B cell (primary cell): ENCODE results near the gene STOX2. TPM values are rescaled to one million over a fixed set of nuclear protein-coding genes. Genes with fewer than 3 reads are reported as not detected.

ENCODE experiments used
- ATAC-seq: fragments of 200-7000 bp; cut with Tn5 transposase; one replicate; pipeline ENCODE4 v1.10.0; 2021; ENCODE audit warnings: low read depth, mild to moderate bottlenecking, moderate number of reproducible peaks, moderate library complexity
- CTCF ChIA-PET: fragments of 350-600 bp; sonication (Branson Sonifier 250); formaldehyde crosslinking; loops from one replicate; lab custom pipeline; 2021; ENCODE audit warnings: antibody characterized with exemption, inconsistent platforms; lab: Charles Lee
- POLR2A ChIA-PET: fragments of 350-600 bp; sonication (Branson Sonifier 250); formaldehyde crosslinking; loops from one replicate; lab custom pipeline; 2021; ENCODE audit warnings: antibody characterized with exemption; lab: Charles Lee
- DNase-seq: peaks from one replicate; pipeline ENCODE4 v3.0.0; 2013
- H2AFZ ChIP-seq: 2 replicates; pipeline ENCODE4 v1.6.1; 2012; ENCODE audit warnings: mild to moderate bottlenecking, low read depth, low read length; ENCODE audit not compliant: insufficient read depth, poor library complexity, severe bottlenecking
- H3K27ac ChIP-seq, 2 donors: 1 replicate in 1 of 2; 2 replicates in 1 of 2; pipeline ENCODE4 v1.5.1; 2012 to 2013; ENCODE audit warnings: low read length in 2 of 2, mild to moderate bottlenecking in 2 of 2, moderate library complexity in 1 of 2
- H3K27me3 ChIP-seq, 4 experiments: fragments of 200-600 bp in 1 of 4; sonication (generic) in 1 of 4; replicated peaks in 1 of 4; 1 replicate in 2 of 4; 2 replicates in 2 of 4; pipeline versions ENCODE4 v1.6.1 to v1.7.0; 2013 to 2016; ENCODE audit warnings: low read length in 3 of 4, mild to moderate bottlenecking in 2 of 4, mixed read lengths in 1 of 4, moderate library complexity in 1 of 4; ENCODE audit not compliant: insufficient read depth in 4 of 4, control insufficient read depth in 3 of 4; ENCODE audit errors: control extremely low read depth in 1 of 4
- H3K36me3 ChIP-seq, 2 experiments: replicated peaks in 1 of 2; 1 replicate in 1 of 2; 2 replicates in 1 of 2; pipeline versions ENCODE4 v1.6.1 to v1.7.1; 2013; ENCODE audit warnings: low read length in 1 of 2; ENCODE audit not compliant: insufficient read depth in 2 of 2, control insufficient read depth in 1 of 2; ENCODE audit errors: control extremely low read depth in 1 of 2, extremely low read depth in 1 of 2
- H3K4me1 ChIP-seq, 2 donors: fragments of 200-600 bp in 1 of 2; sonication (generic) in 1 of 2; 1 replicate in 1 of 2; 2 replicates in 1 of 2; pipeline versions ENCODE4 v1.5.1 to v1.6.1; 2013 to 2017; ENCODE audit warnings: low read length in 2 of 2; ENCODE audit not compliant: control insufficient read depth in 2 of 2, insufficient read depth in 2 of 2
- H3K4me2 ChIP-seq: replicated peaks from 2 replicates; pipeline ENCODE3; 2012; ENCODE audit warnings: mild to moderate bottlenecking, low read depth, low read length; ENCODE audit not compliant: poor library complexity, severe bottlenecking
- H3K4me3 ChIP-seq, 5 experiments: fragments of 200-600 bp in 1 of 5; sonication (generic) in 1 of 5; 1 replicate in 3 of 5; 2 replicates in 2 of 5; pipeline versions ENCODE4 v1.5.1 to v1.7.0; 2011 to 2016; ENCODE audit warnings: low read length in 4 of 5, mild to moderate bottlenecking in 4 of 5, low read depth in 2 of 5, control low read depth in 1 of 5, moderate library complexity in 1 of 5; ENCODE audit not compliant: insufficient read depth in 1 of 5; ENCODE audit errors: control extremely low read depth in 1 of 5, extremely low read depth in 1 of 5
- H3K79me2 ChIP-seq: fragments of 200-600 bp; sonication (generic); one replicate; pipeline ENCODE4 v1.6.0; 2016; ENCODE audit warnings: low read length; ENCODE audit not compliant: control insufficient read depth, insufficient read depth
- H3K9ac ChIP-seq: fragments of 200-600 bp; sonication (generic); 2 replicates; pipeline ENCODE4 v1.6.1; 2017; ENCODE audit warnings: mild to moderate bottlenecking, low read length, moderate library complexity
- H3K9me3 ChIP-seq, 3 donors: one replicate each; pipeline versions ENCODE4 v1.6.1 to v1.7.1; 2013; ENCODE audit warnings: low read length in 2 of 3; ENCODE audit not compliant: control insufficient read depth in 2 of 3, insufficient read depth in 1 of 3; ENCODE audit errors: control extremely low read depth in 1 of 3
- H4K20me1 ChIP-seq: 2 replicates; pipeline ENCODE4 v1.6.0; 2012; ENCODE audit warnings: mild to moderate bottlenecking, low read length; ENCODE audit not compliant: insufficient read depth, control insufficient read depth, poor library complexity, severe bottlenecking
- H3K27ac Mint-ChIP-seq: one replicate; pipeline ENCODE4 v1.8.0; 2021; ENCODE audit warnings: mixed read lengths
- H3K27me3 Mint-ChIP-seq: one replicate; pipeline ENCODE4 v1.8.0; 2021; ENCODE audit warnings: mixed read lengths
- H3K4me1 Mint-ChIP-seq: one replicate; pipeline ENCODE4 v1.8.0; 2021; ENCODE audit warnings: mixed read lengths
- H3K4me3 Mint-ChIP-seq: one replicate; pipeline ENCODE4 v1.8.0; 2021; ENCODE audit warnings: mixed read lengths
- H3K9me3 Mint-ChIP-seq: one replicate; pipeline ENCODE4 v1.8.0; 2022; ENCODE audit warnings: mixed read lengths; ENCODE audit not compliant: insufficient read depth
- CTCF ChIP-seq: fragments of 200-600 bp; IDR thresholded peaks from one replicate; pipeline ENCODE4 v1.8.0; 2022; ENCODE audit warnings: antibody characterized with exemption, mild to moderate bottlenecking
- EZH2 ChIP-seq: IDR thresholded peaks from 2 replicates; pipeline ENCODE4 v1.6.1; 2012; ENCODE audit warnings: borderline replicate concordance, low read depth, mild to moderate bottlenecking, moderate library complexity, low read length; ENCODE audit not compliant: insufficient read depth, poor library complexity, severe bottlenecking
- WGBS: methylation state at CpG from one replicate; pipeline ENCODE4 v1.1.5; 2013; ENCODE audit warnings: missing lambda C conversion rate; ENCODE audit not compliant: insufficient coverage; 5-methylcytosine and 5-hydroxymethylcytosine counted together
- intact Hi-C: fragments of 100-400 bp; cut with micrococcal nuclease; formaldehyde crosslinking; loops from one replicate; pipeline ENCODE4 v1.10.0; 2022
- polyA plus RNA-seq: library from polyadenylated mRNA; depleted of rRNA; stranded (reverse); fragments of >200 nt; gene quantifications from 2 replicates; pipeline ENCODE4 v1.2.3, GENCODE V29; 2012
- total RNA-seq, 2 donors: library from RNA; stranded (reverse); fragments of 120-200 nt in 1 of 2; gene quantifications; 1 replicate in 1 of 2; 2 replicates in 1 of 2; pipeline versions ENCODE4 v1.2.3 to v1.2.4, GENCODE V29; 2013 to 2022

The STOX2 gene
- total and polyA plus RNA-seq, 2 donors (not counting 1 experiment from before 2014, with no cell fraction given): under 0.01 TPM; not detected in 1

DNA sequence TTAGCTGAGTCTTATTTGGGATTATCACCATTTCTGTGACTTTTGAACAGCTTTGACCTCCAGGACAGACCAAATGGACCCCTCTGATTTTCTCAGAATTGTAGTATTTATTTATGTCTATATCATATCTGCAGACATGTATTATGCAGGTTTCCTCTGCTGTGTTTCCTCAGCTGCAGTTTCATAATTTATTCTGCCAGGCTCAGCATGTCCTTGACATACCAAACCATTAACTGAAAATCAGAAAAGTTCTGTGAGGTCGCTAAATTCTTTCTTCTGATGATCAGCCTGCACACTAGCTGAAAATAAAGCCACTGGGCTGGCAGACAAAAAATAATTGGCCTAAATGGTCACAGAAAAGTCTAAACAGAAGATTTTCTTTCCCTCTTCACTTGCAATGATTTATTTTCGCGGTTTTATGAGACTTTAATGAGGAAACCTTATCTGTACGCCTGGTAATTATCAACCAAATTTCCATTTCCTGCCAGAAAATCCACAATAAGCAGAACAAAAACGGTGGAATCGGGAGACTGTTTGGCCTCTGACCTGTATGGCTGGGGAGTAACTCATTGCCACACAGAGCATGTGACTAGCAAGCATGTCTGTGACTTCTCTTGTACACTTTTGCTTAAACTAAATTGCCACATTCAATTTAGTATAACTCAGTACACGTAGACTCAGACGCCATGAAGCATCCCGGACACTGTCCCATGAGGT is 161.6 kb downstream of the STOX2 start:
- H3K4me1 Mint-ChIP-seq: no peaks in the 10 kb centered on the region
- H3K4me3 Mint-ChIP-seq: no peak overlapping the region
- no peak overlapping the region for H3K4me3 ChIP-seq
- peaks cover 12% of the 10 kb centered on the region for H3K27me3 Mint-ChIP-seq
- ChIA-PET CTCF (no interaction called here), POLR2A (no interaction called here)
- no peaks in the 10 kb centered on the region for H3K79me2 ChIP-seq
- H3K9me3 Mint-ChIP-seq: peaks cover 3% of the 10 kb centered on the region
- H3K27ac Mint-ChIP-seq: no peak overlapping the region
- no peak for TF ChIP-seq CTCF
- TF ChIP-seq EZH2: no peak
- no peaks in the 10 kb centered on the region for H3K36me3 ChIP-seq
- DNase-seq (no peak), ATAC-seq (no peak)
- no peak overlapping the region for H3K9ac ChIP-seq
- H3K9me3 ChIP-seq: peaks cover 0 to 2% (median under 1%) of the 10 kb centered on the region in 3 donors
- intact Hi-C loops: no loop called here
- no peaks in the 10 kb centered on the region for H4K20me1 ChIP-seq
- no peaks in the 10 kb centered on the region for H3K4me1 ChIP-seq
- no peak overlapping the region for H2AFZ ChIP-seq
- WGBS: 63% methylated on average over 2 of the region's 9 CpGs
- no peak overlapping the region for H3K4me2 ChIP-seq
- H3K27ac ChIP-seq: no peak overlapping the region
- no peaks in the 10 kb centered on the region for H3K27me3 ChIP-seq

DNA sequence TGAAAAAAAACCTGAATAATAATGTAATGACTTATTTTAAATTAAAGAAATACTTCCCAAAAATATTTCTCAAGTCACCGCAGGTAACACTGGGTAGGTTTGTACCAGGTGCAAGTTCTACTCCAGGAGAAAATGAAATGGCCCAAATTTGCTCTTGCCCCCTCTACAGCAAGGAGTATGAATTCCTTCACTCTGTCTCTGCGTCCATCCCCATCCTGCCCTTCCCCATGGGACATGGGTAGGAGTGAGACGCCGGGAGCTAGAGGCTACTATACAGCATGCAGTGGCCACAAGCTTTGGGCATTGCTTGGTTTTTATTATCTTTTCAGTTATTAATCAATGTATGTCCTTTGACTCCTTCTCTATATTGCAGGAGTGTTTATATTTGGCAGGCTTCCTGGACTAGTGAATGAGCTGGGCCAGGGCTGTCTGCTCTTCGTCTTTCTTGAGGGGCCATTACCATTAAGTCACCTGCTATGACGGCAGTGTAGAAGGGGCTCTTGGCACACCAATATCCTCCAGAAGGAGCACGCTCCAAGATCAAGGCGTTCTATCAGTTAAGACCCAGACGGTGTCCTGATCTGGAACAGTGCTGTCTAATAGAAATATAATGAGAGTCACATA is 162.9 kb downstream of the STOX2 start:
- no peak overlapping the region for H3K27ac Mint-ChIP-seq
- H3K27ac ChIP-seq: no peak overlapping the region

More for the DNA sequence above, 162.9 kb downstream of the STOX2 start:
- no peak for ATAC-seq
- Histone ChIP-seq H3K4me3 (no peak overlapping the region), H3K4me1 (no peaks in the 10 kb centered on the region), H4K20me1 (no peaks in the 10 kb centered on the region), H2AFZ (no peak overlapping the region), H3K9ac (no peak overlapping the region), H3K79me2 (no peaks in the 10 kb centered on the region), H3K27me3 (no peaks in the 10 kb centered on the region), H3K4me2 (no peak overlapping the region), H3K9me3 (peaks cover 0 to 9% (median 3%) of the 10 kb centered on the region in 3 donors), H3K36me3 (no peaks in the 10 kb centered on the region)
- Mint-ChIP-seq H3K27me3 (peaks cover 12% of the 10 kb centered on the region), H3K4me3 (no peak overlapping the region), H3K4me1 (no peaks in the 10 kb centered on the region), H3K9me3 (peaks cover 8% of the 10 kb centered on the region)
- ChIA-PET CTCF (no interaction called here), POLR2A (no interaction called here)
- intact Hi-C loops: no loop called here
- TF ChIP-seq EZH2: no peak
- TF ChIP-seq CTCF: no peak
- DNase-seq: no peak
- 31% methylated on average over 2 of the region's 9 CpGs for WGBS
